Choroid plexus epithelial cell (primary cell): Measurements from ENCODE around the gene POU2AF2.
"Not testable (repeated sequence)": the region's sequence is repeated elsewhere in the genome, so short reads cannot be mapped to it uniquely, and the experiment has no call there.

Experiments used
- DNase-seq: peaks from one replicate; pipeline ENCODE4 v3.0.0-alpha.2; 2010; ENCODE audit warnings: low read depth
- H3K4me3 ChIP-seq: 2 replicates; pipeline ENCODE4 v1.5.1; 2011; ENCODE audit warnings: low read depth, mild to moderate bottlenecking, control low read depth, low read length, moderate library complexity
- CTCF ChIP-seq: conservative IDR thresholded peaks from 2 replicates; pipeline ENCODE4 v1.5.1; 2011; ENCODE audit warnings: low read depth, mild to moderate bottlenecking, control low read depth, inconsistent platforms, low read length, moderate library complexity

POU2AF2 gene

GRCh38 chr11:111209543-111210355 lies 35.8 kb upstream of the POU2AF2 start:
- no peak for DNase-seq
- no peak overlapping the region for H3K4me3 ChIP-seq
- TF ChIP-seq CTCF: no peak

- no peak overlapping the region for H3K4me3 ChIP-seq
- no peak for TF ChIP-seq CTCF
- no peak for DNase-seq
Measured at GRCh38 chr11:111213256-111213655, 32.3 kb upstream of the POU2AF2 start.

- DNase-seq: no peak
- TF ChIP-seq CTCF: no peak
- no peak overlapping the region for H3K4me3 ChIP-seq
Measured at GRCh38 chr11:111220721-111221120, 24.8 kb upstream of the POU2AF2 start.

- DNase-seq: no peak
- no peak for TF ChIP-seq CTCF
- H3K4me3 ChIP-seq: no peak overlapping the region
Measured at GRCh38 chr11:111221208-111221607, 24.3 kb upstream of the POU2AF2 start.

- not testable (repeated sequence) for H3K4me3 ChIP-seq, DNase-seq
Measured at GRCh38 chr11:111221936-111222335, 23.6 kb upstream of the POU2AF2 start.

GRCh38 chr11:111222821-111223455 lies 22.6 kb upstream of the POU2AF2 start:
- DNase-seq, H3K4me3 ChIP-seq: not testable (repeated sequence)

GRCh38 chr11:111225881-111226280 lies 19.6 kb upstream of the POU2AF2 start:
- no peak overlapping the region for H3K4me3 ChIP-seq
- no peak for DNase-seq
- no peak for TF ChIP-seq CTCF

GRCh38 chr11:111229604-111230003 lies 15.9 kb upstream of the POU2AF2 start:
- no peak for TF ChIP-seq CTCF
- no peak overlapping the region for H3K4me3 ChIP-seq
- DNase-seq: peak; percentile 35
